HepG2 (cell line): Measurements from ENCODE around the gene HSPB2. TPM values are rescaled to one million over a fixed set of nuclear protein-coding genes. Genes with fewer than 3 reads are reported as not detected.
A peak's percentile ranks its signal among the peaks of the same experiment; 100 is the strongest.

Experiments used
- AGO1 ChIP-seq: fragments of 200-400 bp; formaldehyde crosslinking; IDR thresholded peaks from 2 replicates; pipeline ENCODE4 v1.6.1; 2017; ENCODE audit warnings: mild to moderate bottlenecking, low read depth, low read length, moderate library complexity; ENCODE audit not compliant: poor library complexity, severe bottlenecking
- CREB1 ChIP-seq, 2 experiments: fragments of 450-650 bp in 1 of 2; IDR thresholded peaks; 2 replicates each; pipeline ENCODE4 v1.6.1; 2016 to 2017; ENCODE audit warnings: control low read depth in 1 of 2, mild to moderate bottlenecking in 1 of 2, missing compliant biosample characterization in 1 of 2, missing genetic modification characterization in 1 of 2
- GATAD2A ChIP-seq: IDR thresholded peaks from 2 replicates; pipeline ENCODE4 v1.6.1; 2016
- GPN1 ChIP-seq: sonication (generic); formaldehyde crosslinking; IDR thresholded peaks from 2 replicates; pipeline ENCODE4 v1.5.1; 2020; ENCODE audit warnings: missing genetic modification reagents, borderline replicate concordance
- HHEX ChIP-seq: IDR thresholded peaks from 2 replicates; pipeline ENCODE4 v1.6.1; 2016; ENCODE audit warnings: control low read depth
- HMG20B ChIP-seq: conservative IDR thresholded peaks from 2 replicates; pipeline ENCODE4 v1.6.1; 2016; ENCODE audit warnings: missing genetic modification reagents, missing compliant biosample characterization
- HNF4A ChIP-seq: sonication (generic); formaldehyde crosslinking; IDR thresholded peaks from 2 replicates; pipeline ENCODE4 v1.4.0; 2020; ENCODE audit warnings: missing genetic modification reagents
- HOXD1 ChIP-seq: sonication (generic); formaldehyde crosslinking; IDR thresholded peaks from 2 replicates; pipeline ENCODE4 v1.5.0; 2020; ENCODE audit warnings: missing genetic modification reagents
- IRF2 ChIP-seq: IDR thresholded peaks from 2 replicates; pipeline ENCODE4 v1.6.1; 2018; ENCODE audit warnings: missing genetic modification reagents, missing compliant biosample characterization
- MAZ ChIP-seq, 2 experiments: sonication (generic) in 1 of 2; formaldehyde crosslinking in 1 of 2; IDR thresholded peaks; 2 replicates each; pipeline versions ENCODE4 v1.5.0 to v1.6.1; 2012 to 2020; ENCODE audit warnings: low read depth in 2 of 2, mild to moderate bottlenecking in 2 of 2, borderline replicate concordance in 1 of 2, improper control_type of control experiment in 1 of 2, low read length in 1 of 2, missing genetic modification reagents in 1 of 2, moderate library complexity in 1 of 2
- NKX3-1 ChIP-seq: sonication (generic); formaldehyde crosslinking; IDR thresholded peaks from 2 replicates; pipeline ENCODE4 v1.5.0; 2020; ENCODE audit warnings: missing genetic modification reagents
- NR2F2 ChIP-seq: IDR thresholded peaks from 2 replicates; pipeline ENCODE4 v1.6.1; 2012; ENCODE audit warnings: low read depth, inconsistent platforms, borderline replicate concordance
- NR2F6 ChIP-seq, 2 experiments: IDR thresholded peaks; 2 replicates each; pipeline ENCODE4 v1.6.1; 2016; ENCODE audit warnings: antibody characterized with exemption in 1 of 2, mild to moderate bottlenecking in 1 of 2
- PHF20 ChIP-seq: sonication (generic); formaldehyde crosslinking; IDR thresholded peaks from 2 replicates; pipeline ENCODE4 v1.5.0; 2020; ENCODE audit warnings: mild to moderate bottlenecking, missing genetic modification reagents
- PPARG ChIP-seq: conservative IDR thresholded peaks from 2 replicates; pipeline ENCODE4 v1.6.1; 2016; ENCODE audit warnings: missing biosample characterization, missing genetic modification reagents
- RFX5 ChIP-seq: IDR thresholded peaks from 2 replicates; pipeline ENCODE4 v1.6.1; 2011; ENCODE audit warnings: low read depth, low read length, improper control_type of control experiment
- RXRA ChIP-seq: sonication (generic); formaldehyde crosslinking; IDR thresholded peaks from 2 replicates; pipeline ENCODE4 v1.5.1; 2020; ENCODE audit warnings: missing genetic modification reagents
- SAP130 ChIP-seq: IDR thresholded peaks from 2 replicates; pipeline ENCODE4 v1.6.1; 2016; ENCODE audit warnings: low read depth
- SIX1 ChIP-seq: sonication (generic); formaldehyde crosslinking; IDR thresholded peaks from 2 replicates; pipeline ENCODE4 v1.4.0; 2020; ENCODE audit warnings: missing genetic modification reagents, borderline replicate concordance
- STAG1 ChIP-seq: sonication (generic); formaldehyde crosslinking; IDR thresholded peaks from 2 replicates; pipeline ENCODE4 v1.4.0; 2020; ENCODE audit warnings: missing genetic modification reagents
- ZNF343 ChIP-seq: sonication (generic); formaldehyde crosslinking; IDR thresholded peaks from 2 replicates; pipeline ENCODE4 v1.4.0; 2020; ENCODE audit warnings: mild to moderate bottlenecking, missing genetic modification reagents
- ZNF451 ChIP-seq: sonication (generic); formaldehyde crosslinking; IDR thresholded peaks from 2 replicates; pipeline ENCODE4 v1.5.0; 2020; ENCODE audit warnings: mild to moderate bottlenecking, missing genetic modification reagents
- ZNF510 ChIP-seq: sonication (generic); formaldehyde crosslinking; IDR thresholded peaks from 2 replicates; pipeline ENCODE4 v1.4.0; 2020; ENCODE audit warnings: low read depth, mild to moderate bottlenecking, missing genetic modification reagents
- ZNF674 ChIP-seq: sonication (generic); formaldehyde crosslinking; IDR thresholded peaks from 2 replicates; pipeline ENCODE4 v1.5.0; 2020; ENCODE audit warnings: low read depth, mild to moderate bottlenecking, missing genetic modification reagents
- ZNF746 ChIP-seq: sonication (generic); formaldehyde crosslinking; IDR thresholded peaks from 2 replicates; pipeline ENCODE4 v1.8.0; 2022; ENCODE audit warnings: mild to moderate bottlenecking, missing genetic modification reagents
- ZNF776 ChIP-seq: sonication (generic); formaldehyde crosslinking; IDR thresholded peaks from 2 replicates; pipeline ENCODE4 v1.4.0; 2020; ENCODE audit warnings: mild to moderate bottlenecking, missing genetic modification reagents
- ZNF781 ChIP-seq: sonication (generic); formaldehyde crosslinking; IDR thresholded peaks from 2 replicates; pipeline ENCODE4 v1.5.1; 2020; ENCODE audit warnings: borderline replicate concordance, mild to moderate bottlenecking, missing genetic modification reagents; ENCODE audit errors: not compliant biosample characterization
- polyA plus RNA-seq, 8 experiments: library from polyadenylated mRNA; depleted of rRNA in 3 of 8; stranded (reverse) in 7 of 8; unstranded in 1 of 8; fragments of >200 nt; fragmentation: Illumina TruSeq in 4 of 8; extraction: Trizol in 4 of 8; gene quantifications; 2 replicates each; pipeline versions ENCODE4 v1.2.1 to v1.2.3, GENCODE V29; 2011 to 2016; ENCODE audit warnings: low read depth in 4 of 8, missing spikeins in 1 of 8, mixed read lengths in 1 of 8; ENCODE audit not compliant: insufficient read depth in 1 of 8
- total RNA-seq, 5 experiments: library from RNA; depleted of rRNA; stranded (reverse); fragments of >200 nt; fragmentation: Illumina TruSeq; extraction: Trizol; gene quantifications; 2 replicates each; pipeline ENCODE4 v1.2.3, GENCODE V29; 2016; ENCODE audit warnings: low read depth in 1 of 5
- TF ChIP-seq, protein P1 (sequence below): sonication (generic); formaldehyde crosslinking; IDR thresholded peaks from 2 replicates; pipeline ENCODE4 v1.4.0; 2020; ENCODE audit warnings: missing genetic modification reagents, borderline replicate concordance
- TF ChIP-seq, protein P2 (sequence below): sonication (generic); formaldehyde crosslinking; IDR thresholded peaks from 2 replicates; pipeline ENCODE4 v1.8.0; 2022; ENCODE audit warnings: mild to moderate bottlenecking, missing genetic modification reagents, borderline replicate concordance

Gene HSPB2
- total and polyA plus RNA-seq, 2 of the 13 experiments (the other 11 are each of a cell fraction or from before 2014, with no cell fraction given): 0.04 TPM; not detected in 1

DNA sequence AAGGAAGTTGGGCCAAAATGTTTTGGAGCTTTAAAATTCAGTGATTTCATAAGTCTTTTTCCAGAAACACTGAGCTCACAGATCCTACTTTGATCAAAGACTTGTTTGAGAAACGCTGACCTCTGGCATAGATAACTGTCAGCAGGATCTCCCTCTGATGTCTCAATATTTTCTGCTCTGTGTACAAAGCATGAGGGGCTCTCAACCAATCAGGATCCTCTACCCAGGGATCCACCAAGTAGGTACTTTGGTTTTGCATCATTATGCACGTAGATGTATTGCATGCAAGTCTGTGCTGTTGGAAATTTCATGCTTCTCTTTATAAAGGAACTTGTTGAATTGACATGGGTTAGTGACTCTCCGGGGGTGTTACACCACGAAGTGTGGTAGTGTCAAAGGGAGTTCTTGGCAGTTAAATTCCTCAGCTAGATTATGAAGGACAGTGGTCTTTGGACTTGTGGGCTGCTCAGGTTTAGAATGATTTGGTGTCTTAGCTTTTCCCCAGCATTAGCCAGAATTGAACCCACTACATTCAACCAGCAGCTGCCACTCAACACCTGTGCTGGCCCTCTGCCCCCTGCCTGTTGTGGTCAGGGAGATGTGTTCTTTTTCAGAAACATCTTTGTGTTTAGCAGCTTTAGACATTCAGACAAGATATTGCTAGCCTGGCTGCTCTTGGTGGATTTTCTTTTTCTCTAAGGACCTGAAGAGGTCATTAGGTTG lies 22.9 kb downstream of the HSPB2 start (continued):
- TF ChIP-seq, protein P1, sequence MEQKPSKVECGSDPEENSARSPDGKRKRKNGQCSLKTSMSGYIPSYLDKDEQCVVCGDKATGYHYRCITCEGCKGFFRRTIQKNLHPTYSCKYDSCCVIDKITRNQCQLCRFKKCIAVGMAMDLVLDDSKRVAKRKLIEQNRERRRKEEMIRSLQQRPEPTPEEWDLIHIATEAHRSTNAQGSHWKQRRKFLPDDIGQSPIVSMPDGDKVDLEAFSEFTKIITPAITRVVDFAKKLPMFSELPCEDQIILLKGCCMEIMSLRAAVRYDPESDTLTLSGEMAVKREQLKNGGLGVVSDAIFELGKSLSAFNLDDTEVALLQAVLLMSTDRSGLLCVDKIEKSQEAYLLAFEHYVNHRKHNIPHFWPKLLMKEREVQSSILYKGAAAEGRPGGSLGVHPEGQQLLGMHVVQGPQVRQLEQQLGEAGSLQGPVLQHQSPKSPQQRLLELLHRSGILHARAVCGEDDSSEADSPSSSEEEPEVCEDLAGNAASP: 0 out of 2 replicates have a peak, but pooled peaks have one; percentile 10
- TF ChIP-seq, protein P2, sequence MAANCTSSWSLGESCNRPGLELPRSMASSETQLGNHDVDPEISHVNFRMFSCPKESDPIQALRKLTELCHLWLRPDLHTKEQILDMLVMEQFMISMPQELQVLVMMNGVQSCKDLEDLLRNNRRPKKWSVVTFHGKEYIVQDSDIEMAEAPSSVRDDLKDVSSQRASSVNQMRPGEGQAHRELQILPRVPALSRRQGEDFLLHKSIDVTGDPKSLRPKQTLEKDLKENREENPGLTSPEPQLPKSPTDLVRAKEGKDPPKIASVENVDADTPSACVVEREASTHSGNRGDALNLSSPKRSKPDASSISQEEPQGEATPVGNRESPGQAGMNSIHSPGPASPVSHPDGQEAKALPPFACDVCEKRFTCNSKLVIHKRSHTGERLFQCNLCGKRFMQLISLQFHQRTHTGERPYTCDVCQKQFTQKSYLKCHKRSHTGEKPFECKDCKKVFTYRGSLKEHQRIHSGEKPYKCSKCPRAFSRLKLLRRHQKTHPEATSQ (CRISPR knock-in tag): 0 out of 2 replicates have a peak, but pooled peaks have one; percentile 45
- TF ChIP-seq SAP130 (CRISPR knock-in tag) (peak; percentile 72), GPN1 (no peak), MAZ (IDR thresholded peaks at IDR 0.05; ENCODE audit: borderline replicate concordance, low read depth, low read length) (no peak), MAZ (CRISPR knock-in tag; IDR thresholded peaks at IDR 0.05; ENCODE audit: low read depth) (no peak), ZNF776 (CRISPR knock-in tag) (no peak), ZNF781 (CRISPR knock-in tag) (no peak), IRF2 (0 out of 2 replicates have a peak, but pooled peaks have one; percentile 64), ZNF510 (CRISPR knock-in tag) (0 out of 2 replicates have a peak, but pooled peaks have one; percentile 49), CREB1 (IDR thresholded peaks at IDR 0.05) (no peak), CREB1 (CRISPR knock-in tag; IDR thresholded peaks at IDR 0.05) (no peak; the same call in 1 of the 2 replicates), NR2F2 (peak; percentile 59; the same call in 1 of the 2 replicates), RXRA (CRISPR knock-in tag) (peak; percentile 69; the same call in 1 of the 2 replicates), ZNF451 (CRISPR knock-in tag) (no peak), ZNF674 (CRISPR knock-in tag) (no peak), ZNF343 (0 out of 2 replicates have a peak, but pooled peaks have one; percentile 32), NR2F6 (IDR thresholded peaks at IDR 0.05) (peak; percentile 72; the same call in 1 of the 2 replicates), NR2F6 (CRISPR knock-in tag; IDR thresholded peaks at IDR 0.05) (peak; percentile 75), RFX5 (no peak), NKX3-1 (CRISPR knock-in tag) (no peak), STAG1 (CRISPR knock-in tag) (no peak), AGO1 (no peak), HNF4A (CRISPR knock-in tag) (peak; percentile 56), ZNF746 (0 out of 2 replicates have a peak, but pooled peaks have one; percentile 46), SIX1 (CRISPR knock-in tag) (no peak; the same call in 1 of the 2 replicates), HHEX (CRISPR knock-in tag) (no peak), PPARG (CRISPR knock-in tag) (peak; percentile 99), PHF20 (CRISPR knock-in tag) (no peak), GATAD2A (CRISPR knock-in tag) (peak; percentile 61; the same call in 1 of the 2 replicates), HOXD1 (no peak), HMG20B (CRISPR knock-in tag) (0 out of 2 replicates have a peak, but pooled peaks have one; percentile 38)
